HepG2 (cell line): ENCODE results near the gene PPP1R15A. TPM values are rescaled to one million over a fixed set of nuclear protein-coding genes. Genes with fewer than 3 reads are reported as not detected.

Source experiments
- ELF4 ChIP-seq: sonication (generic); formaldehyde crosslinking; IDR thresholded peaks from 2 replicates; pipeline ENCODE4 v1.5.0; 2020; ENCODE audit warnings: missing genetic modification reagents, mild to moderate bottlenecking, moderate library complexity, borderline replicate concordance
- GTF3A ChIP-seq: sonication (generic); formaldehyde crosslinking; conservative IDR thresholded peaks from 2 replicates; pipeline ENCODE4 v1.4.0; 2020; ENCODE audit warnings: mild to moderate bottlenecking, missing genetic modification reagents
- KDM5A ChIP-seq: fragments of 200-600 bp; sonication (generic); IDR thresholded peaks from 2 replicates; pipeline ENCODE4 v1.7.0; 2018; ENCODE audit warnings: antibody characterized with exemption, mild to moderate bottlenecking, low read length, borderline replicate concordance
- KLF16 ChIP-seq, 2 experiments: sonication (generic) in 1 of 2; formaldehyde crosslinking in 1 of 2; IDR thresholded peaks; 2 replicates each; pipeline versions ENCODE4 v1.6.1 to v1.8.0; 2016 to 2023; ENCODE audit warnings: missing genetic modification reagents in 2 of 2, missing compliant biosample characterization in 1 of 2
- MAFG ChIP-seq: sonication (generic); formaldehyde crosslinking; IDR thresholded peaks from 2 replicates; pipeline ENCODE4 v1.5.1; 2020; ENCODE audit warnings: mild to moderate bottlenecking, missing genetic modification reagents
- MEF2D ChIP-seq: sonication (generic); formaldehyde crosslinking; IDR thresholded peaks from 2 replicates; pipeline ENCODE4 v1.5.1; 2020; ENCODE audit warnings: mild to moderate bottlenecking, missing genetic modification reagents
- NFYB ChIP-seq: sonication (generic); formaldehyde crosslinking; IDR thresholded peaks from 2 replicates; pipeline ENCODE4 v1.4.0; 2020; ENCODE audit warnings: missing genetic modification reagents
- RFX3 ChIP-seq: IDR thresholded peaks from 2 replicates; pipeline ENCODE4 v1.6.1; 2016; ENCODE audit warnings: missing biosample characterization, missing genetic modification reagents
- SNAPC2 ChIP-seq: sonication (generic); formaldehyde crosslinking; IDR thresholded peaks from 2 replicates; pipeline ENCODE4 v1.8.1; 2022; ENCODE audit warnings: mild to moderate bottlenecking, missing genetic modification reagents
- YEATS2 ChIP-seq: sonication (generic); formaldehyde crosslinking; IDR thresholded peaks from 2 replicates; pipeline ENCODE4 v1.4.0; 2020; ENCODE audit warnings: missing genetic modification reagents, borderline replicate concordance
- ZNF230 ChIP-seq: sonication (generic); formaldehyde crosslinking; IDR thresholded peaks from 2 replicates; pipeline ENCODE4 v1.4.0; 2020; ENCODE audit warnings: mild to moderate bottlenecking, missing genetic modification reagents
- ZNF557 ChIP-seq: sonication (generic); formaldehyde crosslinking; IDR thresholded peaks from 2 replicates; pipeline ENCODE4 v1.4.0; 2020; ENCODE audit warnings: missing genetic modification reagents
- ZNF607 ChIP-seq: sonication (generic); formaldehyde crosslinking; IDR thresholded peaks from 2 replicates; pipeline ENCODE4 v1.5.1; 2020; ENCODE audit warnings: missing genetic modification reagents, mild to moderate bottlenecking, borderline replicate concordance
- ZNF776 ChIP-seq: sonication (generic); formaldehyde crosslinking; IDR thresholded peaks from 2 replicates; pipeline ENCODE4 v1.4.0; 2020; ENCODE audit warnings: mild to moderate bottlenecking, missing genetic modification reagents
- polyA plus RNA-seq, 8 experiments: library from polyadenylated mRNA; depleted of rRNA in 3 of 8; stranded (reverse) in 7 of 8; unstranded in 1 of 8; fragments of >200 nt; fragmentation: Illumina TruSeq in 4 of 8; extraction: Trizol in 4 of 8; gene quantifications; 2 replicates each; pipeline versions ENCODE4 v1.2.1 to v1.2.3, GENCODE V29; 2011 to 2016; ENCODE audit warnings: low read depth in 4 of 8, missing spikeins in 1 of 8, mixed read lengths in 1 of 8; ENCODE audit not compliant: insufficient read depth in 1 of 8
- total RNA-seq, 5 experiments: library from RNA; depleted of rRNA; stranded (reverse); fragments of >200 nt; fragmentation: Illumina TruSeq; extraction: Trizol; gene quantifications; 2 replicates each; pipeline ENCODE4 v1.2.3, GENCODE V29; 2016; ENCODE audit warnings: low read depth in 1 of 5
- TF ChIP-seq, protein P1 (sequence below): sonication (generic); formaldehyde crosslinking; IDR thresholded peaks from 2 replicates; pipeline ENCODE4 v1.5.0; 2020; ENCODE audit warnings: missing genetic modification reagents
- TF ChIP-seq, protein P2 (sequence below): sonication (generic); formaldehyde crosslinking; IDR thresholded peaks from 2 replicates; pipeline ENCODE4 v1.5.1; 2020; ENCODE audit warnings: mild to moderate bottlenecking, missing genetic modification reagents, borderline replicate concordance
- TF ChIP-seq, protein P3 (sequence below): sonication (generic); formaldehyde crosslinking; IDR thresholded peaks from 2 replicates; pipeline ENCODE4 v1.4.0; 2020; ENCODE audit warnings: missing genetic modification reagents
- TF ChIP-seq, protein P4 (sequence below): sonication (generic); formaldehyde crosslinking; IDR thresholded peaks from 2 replicates; pipeline ENCODE4 v1.4.0; 2020; ENCODE audit warnings: missing genetic modification reagents

PPP1R15A gene
- total and polyA plus RNA-seq, 2 of the 13 experiments (the other 11 are each of a cell fraction or from before 2014, with no cell fraction given): 15.6 to 18.5 TPM

DNA sequence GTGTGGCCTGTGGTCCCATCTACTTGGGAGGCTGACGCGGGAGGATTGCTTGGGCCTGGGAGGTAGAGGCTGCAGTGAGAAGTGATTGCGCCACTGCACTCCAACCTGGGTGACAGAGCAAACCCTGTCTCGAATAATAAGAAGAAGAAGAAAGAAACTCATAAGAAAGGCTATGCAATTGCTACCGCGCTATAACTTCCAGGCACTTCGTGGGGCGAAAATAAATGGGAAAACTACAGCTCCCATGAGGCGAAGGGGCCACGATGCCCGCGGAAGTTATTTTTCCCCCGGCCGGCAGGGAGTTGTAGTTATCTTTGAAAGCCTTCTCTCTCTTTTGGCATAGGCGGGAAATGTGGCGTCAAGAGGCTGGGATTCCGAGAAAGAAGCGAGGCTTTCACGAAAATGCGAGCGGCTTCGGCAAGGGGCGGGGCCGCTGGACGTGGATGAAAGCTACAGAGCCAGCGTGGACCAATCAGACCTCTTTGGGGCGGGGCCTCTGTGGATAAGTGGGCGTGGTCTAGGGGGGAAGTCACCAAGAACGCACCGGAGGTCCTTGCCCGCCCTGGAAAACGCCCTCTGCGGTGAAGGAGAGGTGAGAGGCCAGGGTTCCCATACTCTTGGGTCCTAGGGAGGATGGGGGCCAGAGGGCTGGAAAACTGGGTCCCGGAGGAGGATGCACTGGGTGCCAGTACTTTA lies 27.7 kb downstream of the PPP1R15A start, which contains the start of gene NUCB1 (continued):
- TF ChIP-seq, protein P1, sequence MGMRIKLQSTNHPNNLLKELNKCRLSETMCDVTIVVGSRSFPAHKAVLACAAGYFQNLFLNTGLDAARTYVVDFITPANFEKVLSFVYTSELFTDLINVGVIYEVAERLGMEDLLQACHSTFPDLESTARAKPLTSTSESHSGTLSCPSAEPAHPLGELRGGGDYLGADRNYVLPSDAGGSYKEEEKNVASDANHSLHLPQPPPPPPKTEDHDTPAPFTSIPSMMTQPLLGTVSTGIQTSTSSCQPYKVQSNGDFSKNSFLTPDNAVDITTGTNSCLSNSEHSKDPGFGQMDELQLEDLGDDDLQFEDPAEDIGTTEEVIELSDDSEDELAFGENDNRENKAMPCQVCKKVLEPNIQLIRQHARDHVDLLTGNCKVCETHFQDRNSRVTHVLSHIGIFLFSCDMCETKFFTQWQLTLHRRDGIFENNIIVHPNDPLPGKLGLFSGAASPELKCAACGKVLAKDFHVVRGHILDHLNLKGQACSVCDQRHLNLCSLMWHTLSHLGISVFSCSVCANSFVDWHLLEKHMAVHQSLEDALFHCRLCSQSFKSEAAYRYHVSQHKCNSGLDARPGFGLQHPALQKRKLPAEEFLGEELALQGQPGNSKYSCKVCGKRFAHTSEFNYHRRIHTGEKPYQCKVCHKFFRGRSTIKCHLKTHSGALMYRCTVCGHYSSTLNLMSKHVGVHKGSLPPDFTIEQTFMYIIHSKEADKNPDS (CRISPR knock-in tag): no peak
- TF ChIP-seq NFYB (CRISPR knock-in tag): peak; percentile 95
- TF ChIP-seq ZNF607 (CRISPR knock-in tag): 0 out of 2 replicates have a peak, but pooled peaks have one; percentile 27
- TF ChIP-seq, protein P2, sequence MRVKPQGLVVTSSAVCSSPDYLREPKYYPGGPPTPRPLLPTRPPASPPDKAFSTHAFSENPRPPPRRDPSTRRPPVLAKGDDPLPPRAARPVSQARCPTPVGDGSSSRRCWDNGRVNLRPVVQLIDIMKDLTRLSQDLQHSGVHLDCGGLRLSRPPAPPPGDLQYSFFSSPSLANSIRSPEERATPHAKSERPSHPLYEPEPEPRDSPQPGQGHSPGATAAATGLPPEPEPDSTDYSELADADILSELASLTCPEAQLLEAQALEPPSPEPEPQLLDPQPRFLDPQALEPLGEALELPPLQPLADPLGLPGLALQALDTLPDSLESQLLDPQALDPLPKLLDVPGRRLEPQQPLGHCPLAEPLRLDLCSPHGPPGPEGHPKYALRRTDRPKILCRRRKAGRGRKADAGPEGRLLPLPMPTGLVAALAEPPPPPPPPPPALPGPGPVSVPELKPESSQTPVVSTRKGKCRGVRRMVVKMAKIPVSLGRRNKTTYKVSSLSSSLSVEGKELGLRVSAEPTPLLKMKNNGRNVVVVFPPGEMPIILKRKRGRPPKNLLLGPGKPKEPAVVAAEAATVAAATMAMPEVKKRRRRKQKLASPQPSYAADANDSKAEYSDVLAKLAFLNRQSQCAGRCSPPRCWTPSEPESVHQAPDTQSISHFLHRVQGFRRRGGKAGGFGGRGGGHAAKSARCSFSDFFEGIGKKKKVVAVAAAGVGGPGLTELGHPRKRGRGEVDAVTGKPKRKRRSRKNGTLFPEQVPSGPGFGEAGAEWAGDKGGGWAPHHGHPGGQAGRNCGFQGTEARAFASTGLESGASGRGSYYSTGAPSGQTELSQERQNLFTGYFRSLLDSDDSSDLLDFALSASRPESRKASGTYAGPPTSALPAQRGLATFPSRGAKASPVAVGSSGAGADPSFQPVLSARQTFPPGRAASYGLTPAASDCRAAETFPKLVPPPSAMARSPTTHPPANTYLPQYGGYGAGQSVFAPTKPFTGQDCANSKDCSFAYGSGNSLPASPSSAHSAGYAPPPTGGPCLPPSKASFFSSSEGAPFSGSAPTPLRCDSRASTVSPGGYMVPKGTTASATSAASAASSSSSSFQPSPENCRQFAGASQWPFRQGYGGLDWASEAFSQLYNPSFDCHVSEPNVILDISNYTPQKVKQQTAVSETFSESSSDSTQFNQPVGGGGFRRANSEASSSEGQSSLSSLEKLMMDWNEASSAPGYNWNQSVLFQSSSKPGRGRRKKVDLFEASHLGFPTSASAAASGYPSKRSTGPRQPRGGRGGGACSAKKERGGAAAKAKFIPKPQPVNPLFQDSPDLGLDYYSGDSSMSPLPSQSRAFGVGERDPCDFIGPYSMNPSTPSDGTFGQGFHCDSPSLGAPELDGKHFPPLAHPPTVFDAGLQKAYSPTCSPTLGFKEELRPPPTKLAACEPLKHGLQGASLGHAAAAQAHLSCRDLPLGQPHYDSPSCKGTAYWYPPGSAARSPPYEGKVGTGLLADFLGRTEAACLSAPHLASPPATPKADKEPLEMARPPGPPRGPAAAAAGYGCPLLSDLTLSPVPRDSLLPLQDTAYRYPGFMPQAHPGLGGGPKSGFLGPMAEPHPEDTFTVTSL (CRISPR knock-in tag): peak; percentile 46; the same call in 1 of the 2 replicates
- peak; percentile 64; the same call in 1 of the 2 replicates for TF ChIP-seq KDM5A
- TF ChIP-seq SNAPC2: 0 out of 2 replicates have a peak, but pooled peaks have one; percentile 18
- no peak for TF ChIP-seq RFX3 (CRISPR knock-in tag)
- peak; percentile 71 for TF ChIP-seq MEF2D (CRISPR knock-in tag)
- TF ChIP-seq, protein P3, sequence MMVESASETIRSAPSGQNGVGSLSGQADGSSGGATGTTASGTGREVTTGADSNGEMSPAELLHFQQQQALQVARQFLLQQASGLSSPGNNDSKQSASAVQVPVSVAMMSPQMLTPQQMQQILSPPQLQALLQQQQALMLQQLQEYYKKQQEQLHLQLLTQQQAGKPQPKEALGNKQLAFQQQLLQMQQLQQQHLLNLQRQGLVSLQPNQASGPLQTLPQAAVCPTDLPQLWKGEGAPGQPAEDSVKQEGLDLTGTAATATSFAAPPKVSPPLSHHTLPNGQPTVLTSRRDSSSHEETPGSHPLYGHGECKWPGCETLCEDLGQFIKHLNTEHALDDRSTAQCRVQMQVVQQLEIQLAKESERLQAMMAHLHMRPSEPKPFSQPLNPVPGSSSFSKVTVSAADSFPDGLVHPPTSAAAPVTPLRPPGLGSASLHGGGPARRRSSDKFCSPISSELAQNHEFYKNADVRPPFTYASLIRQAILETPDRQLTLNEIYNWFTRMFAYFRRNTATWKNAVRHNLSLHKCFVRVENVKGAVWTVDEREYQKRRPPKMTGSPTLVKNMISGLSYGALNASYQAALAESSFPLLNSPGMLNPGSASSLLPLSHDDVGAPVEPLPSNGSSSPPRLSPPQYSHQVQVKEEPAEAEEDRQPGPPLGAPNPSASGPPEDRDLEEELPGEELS (CRISPR knock-in tag): peak; percentile 52
- TF ChIP-seq MAFG (CRISPR knock-in tag): no peak
- peak; percentile 66 for TF ChIP-seq ZNF557 (CRISPR knock-in tag)
- TF ChIP-seq, protein P4, sequence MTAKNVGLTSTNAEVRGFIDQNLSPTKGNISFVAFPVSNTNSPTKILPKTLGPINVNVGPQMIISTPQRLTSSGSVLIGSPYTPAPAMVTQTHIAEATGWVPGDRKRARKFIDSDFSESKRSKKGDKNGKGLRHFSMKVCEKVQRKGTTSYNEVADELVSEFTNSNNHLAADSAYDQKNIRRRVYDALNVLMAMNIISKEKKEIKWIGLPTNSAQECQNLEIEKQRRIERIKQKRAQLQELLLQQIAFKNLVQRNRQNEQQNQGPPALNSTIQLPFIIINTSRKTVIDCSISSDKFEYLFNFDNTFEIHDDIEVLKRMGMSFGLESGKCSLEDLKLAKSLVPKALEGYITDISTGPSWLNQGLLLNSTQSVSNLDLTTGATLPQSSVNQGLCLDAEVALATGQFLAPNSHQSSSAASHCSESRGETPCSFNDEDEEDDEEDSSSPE (CRISPR knock-in tag): peak; percentile 92
- peak; percentile 82; the same call in 1 of the 2 replicates for TF ChIP-seq YEATS2
- TF ChIP-seq KLF16 (CRISPR knock-in tag; IDR thresholded peaks at IDR 0.05): peak in 1 of 2 experiments; percentile 60; a peak in 1 of 4 replicates
- TF ChIP-seq ELF4 (CRISPR knock-in tag): peak; percentile 74; the same call in 1 of the 2 replicates
- TF ChIP-seq ZNF230 (CRISPR knock-in tag): 0 out of 2 replicates have a peak, but pooled peaks have one; percentile 57
- TF ChIP-seq GTF3A (CRISPR knock-in tag): 0 out of 2 replicates have a peak, but pooled peaks have one; percentile 57
- TF ChIP-seq ZNF776 (CRISPR knock-in tag): peak; percentile 19; the same call in 1 of the 2 replicates
